H1 (cell line): ENCODE measurements around the gene LRRIQ3. TPM values are rescaled to one million over a fixed set of nuclear protein-coding genes. Genes with fewer than 3 reads are reported as not detected.

Experiments
- CTCF ChIA-PET: fragments of 300-600 bp; sonication (Branson Sonifier 250); formaldehyde crosslinking; loops from one replicate; lab custom pipeline; 2021; ENCODE audit not compliant: partially characterized antibody; lab: Charles Lee
- POLR2A ChIA-PET: fragments of 300-600 bp; sonication (Branson Sonifier 250); formaldehyde crosslinking; loops from one replicate; lab custom pipeline; 2021; ENCODE audit warnings: inconsistent platforms; ENCODE audit not compliant: partially characterized antibody; lab: Charles Lee
- DNase-seq, 2 experiments: peaks; one replicate each; pipeline versions ENCODE4 v3.0.0 to v3.0.0-alpha.2; 2010 to 2022; ENCODE audit warnings: low spot score in 2 of 2, low read depth in 1 of 2, mixed read lengths in 1 of 2
- FAIRE-seq: peaks from 2 replicates; lab custom pipeline; 2011; peaks lifted over from hg19 to GRCh38; lab: Jason Lieb, UNC
- H2AFZ ChIP-seq: 2 replicates; pipeline ENCODE4 v1.8.1; 2012; ENCODE audit warnings: low read length, inconsistent platforms
- H2AK5ac ChIP-seq: 2 replicates; pipeline ENCODE4 v1.6.1; 2013; ENCODE audit warnings: low read depth, low read length
- H2BK120ac ChIP-seq: replicated peaks from 2 replicates; pipeline ENCODE3; 2013; ENCODE audit warnings: low read depth, low read length, inconsistent platforms
- H2BK12ac ChIP-seq: 2 replicates; pipeline ENCODE4 v1.6.1; 2013; ENCODE audit warnings: low read depth, low read length
- H2BK15ac ChIP-seq: 2 replicates; pipeline ENCODE4 v1.6.1; 2013; ENCODE audit warnings: low read length
- H2BK20ac ChIP-seq: 2 replicates; pipeline ENCODE4 v1.6.1; 2013; ENCODE audit warnings: low read length
- H2BK5ac ChIP-seq: 2 replicates; pipeline ENCODE4 v1.6.1; 2013; ENCODE audit warnings: low read depth, low read length
- H3K14ac ChIP-seq: 2 replicates; pipeline ENCODE4 v1.6.1; 2013; ENCODE audit warnings: inconsistent platforms; ENCODE audit not compliant: insufficient read length
- H3K18ac ChIP-seq: 2 replicates; pipeline ENCODE4 v1.6.1; 2013; ENCODE audit warnings: low read length; ENCODE audit errors: extremely low read depth
- H3K23ac ChIP-seq: 2 replicates; pipeline ENCODE4 v1.6.1; 2013; ENCODE audit warnings: inconsistent platforms; ENCODE audit not compliant: insufficient read length
- H3K23me2 ChIP-seq: 2 replicates; pipeline ENCODE4 v1.6.1; 2013; ENCODE audit warnings: low read depth, low read length
- H3K27ac ChIP-seq: 2 replicates; pipeline ENCODE4 v1.6.1; 2011; ENCODE audit warnings: low read depth, low read length, inconsistent platforms
- H3K27me3 ChIP-seq, 4 experiments: replicated peaks in 1 of 4; 1 replicate in 1 of 4; 2 replicates in 3 of 4; pipeline versions ENCODE4 v1.6.1 to v1.8.1; 2011 to 2013; ENCODE audit warnings: low read length in 3 of 4, mild to moderate bottlenecking in 3 of 4, inconsistent platforms in 2 of 4, mixed read lengths in 2 of 4, moderate library complexity in 1 of 4; ENCODE audit not compliant: control insufficient read depth in 3 of 4, insufficient read depth in 3 of 4; ENCODE audit errors: extremely low read depth in 1 of 4
- H3K36me3 ChIP-seq, 4 experiments: 2 replicates each; pipeline versions ENCODE4 v1.6.1 to v1.8.1; 2011 to 2013; ENCODE audit warnings: mild to moderate bottlenecking in 4 of 4, low read length in 3 of 4, moderate library complexity in 2 of 4, control low read depth in 1 of 4, inconsistent platforms in 1 of 4; ENCODE audit not compliant: insufficient read depth in 4 of 4, control insufficient read depth in 2 of 4
- H3K4ac ChIP-seq: replicated peaks from 2 replicates; pipeline ENCODE3; 2013; ENCODE audit warnings: low read length, low read depth, mixed read lengths, inconsistent platforms; ENCODE audit not compliant: insufficient read length
- H3K4me1 ChIP-seq, 4 experiments: replicated peaks in 1 of 4; 1 replicate in 1 of 4; 2 replicates in 3 of 4; pipeline versions ENCODE4 v1.6.1 to v1.8.1; 2011 to 2013; ENCODE audit warnings: low read length in 3 of 4, inconsistent platforms in 2 of 4, mixed read lengths in 1 of 4; ENCODE audit not compliant: insufficient read depth in 4 of 4, control insufficient read depth in 3 of 4
- H3K4me2 ChIP-seq, 2 experiments: 2 replicates each; pipeline versions ENCODE4 v1.6.1 to v1.8.1; 2011 to 2013; ENCODE audit warnings: low read depth in 2 of 2, low read length in 2 of 2, control low read depth in 1 of 2, inconsistent platforms in 1 of 2, mild to moderate bottlenecking in 1 of 2; ENCODE audit not compliant: insufficient read depth in 1 of 2
- H3K4me3 ChIP-seq, 4 experiments: fragments of 200-600, 300-600 bp in 1 of 4; sonication (generic), shearing (Covaris generic), sonication (Bioruptor Twin) in 1 of 4; 2 replicates each; pipeline versions ENCODE4 v1.5.1 to v1.8.1; 2011 to 2016; ENCODE audit warnings: low read length in 4 of 4, low read depth in 3 of 4, control low read depth in 2 of 4, inconsistent platforms in 2 of 4, mild to moderate bottlenecking in 2 of 4, mixed read lengths in 1 of 4, moderate library complexity in 1 of 4; ENCODE audit not compliant: insufficient read depth in 2 of 4; ENCODE audit errors: extremely low read depth in 1 of 4
- H3K56ac ChIP-seq: replicated peaks from 2 replicates; pipeline ENCODE3; 2013; ENCODE audit warnings: low read depth, mild to moderate bottlenecking, mixed read lengths, low read length, inconsistent platforms; ENCODE audit not compliant: insufficient read length
- H3K79me1 ChIP-seq: 2 replicates; pipeline ENCODE4 v1.6.1; 2013; ENCODE audit warnings: low read depth, low read length, control low read depth
- H3K79me2 ChIP-seq, 2 experiments: 2 replicates each; pipeline versions ENCODE4 v1.6.1 to v1.8.1; 2012 to 2013; ENCODE audit warnings: low read length in 2 of 2, mild to moderate bottlenecking in 2 of 2, inconsistent platforms in 1 of 2; ENCODE audit not compliant: insufficient read depth in 2 of 2, control insufficient read depth in 1 of 2
- H3K9ac ChIP-seq, 4 experiments: replicated peaks in 1 of 4; 1 replicate in 1 of 4; 2 replicates in 3 of 4; pipeline versions ENCODE4 v1.6.1 to v1.8.1; 2011 to 2013; ENCODE audit warnings: low read depth in 3 of 4, low read length in 3 of 4, control low read depth in 2 of 4, mild to moderate bottlenecking in 2 of 4, moderate library complexity in 2 of 4, inconsistent platforms in 1 of 4; ENCODE audit errors: extremely low read depth in 1 of 4
- H3K9me3 ChIP-seq, 2 experiments: 2 replicates each; pipeline versions ENCODE4 v1.6.1 to v1.8.1; 2012 to 2013; ENCODE audit warnings: mild to moderate bottlenecking in 2 of 2, moderate library complexity in 2 of 2, control low read depth in 1 of 2, inconsistent platforms in 1 of 2, low read depth in 1 of 2, low read length in 1 of 2, mixed read lengths in 1 of 2; ENCODE audit not compliant: insufficient read depth in 2 of 2
- H4K20me1 ChIP-seq, 2 experiments: replicated peaks in 1 of 2; 2 replicates each; pipeline versions ENCODE3 to v1.8.1; 2011 to 2013; ENCODE audit warnings: inconsistent platforms in 2 of 2, low read length in 2 of 2, mild to moderate bottlenecking in 1 of 2; ENCODE audit not compliant: insufficient read depth in 2 of 2, control insufficient read depth in 1 of 2
- H4K5ac ChIP-seq: 2 replicates; pipeline ENCODE4 v1.6.1; 2013; ENCODE audit warnings: low read length, low read depth, mixed read lengths, inconsistent platforms; ENCODE audit not compliant: insufficient read length
- H4K8ac ChIP-seq: 2 replicates; pipeline ENCODE4 v1.8.0; 2013; ENCODE audit warnings: mild to moderate bottlenecking, moderate library complexity, low read length, inconsistent platforms; ENCODE audit not compliant: insufficient read depth; ENCODE audit errors: extremely low read depth
- H4K91ac ChIP-seq: replicated peaks from 2 replicates; pipeline ENCODE3; 2013; ENCODE audit warnings: low read length, mixed read lengths, inconsistent platforms; ENCODE audit not compliant: insufficient read length
- BCL11A ChIP-seq, 2 experiments: IDR thresholded peaks; one replicate each; pipeline ENCODE4 v1.6.1; 2011; ENCODE audit warnings: low read depth in 2 of 2, low read length in 2 of 2, mild to moderate bottlenecking in 2 of 2
- KDM1A ChIP-seq: fragments of 200-600, 300-600 bp; sonication (generic); IDR thresholded peaks from 2 replicates; pipeline ENCODE4 v1.7.1; 2016; ENCODE audit warnings: mild to moderate bottlenecking, low read length, borderline replicate concordance
- SIX5 ChIP-seq: IDR thresholded peaks from 2 replicates; pipeline ENCODE4 v1.6.1; 2011; ENCODE audit warnings: mild to moderate bottlenecking, low read depth, low read length
- SUZ12 ChIP-seq: fragments of 200-600 bp; sonication (generic); IDR thresholded peaks from 2 replicates; pipeline ENCODE4 v1.6.1; 2012; ENCODE audit warnings: mild to moderate bottlenecking, inconsistent platforms, low read length, moderate library complexity, mixed read lengths
- polyA plus RNA-seq, 7 experiments: library from polyadenylated mRNA; depleted of rRNA in 3 of 7; stranded (reverse) in 5 of 7; unstranded in 2 of 7; fragments of >200 nt in 5 of 7; fragments of 200-250 nt in 2 of 7; gene quantifications; 1 replicate in 5 of 7; 2 replicates in 1 of 7; 4 replicates in 1 of 7; pipeline versions ENCODE4 v1.2.1 to v1.2.3, GENCODE V29; 2011 to 2013; ENCODE audit warnings: missing spikeins in 2 of 7, mixed read lengths in 2 of 7
- total RNA-seq: library from RNA; stranded (reverse); fragmentation: NEBNext Ultra II Directional; extraction: Animal tissue kit (Norgen Biotek cat#: 25700); gene quantifications from 2 replicates; pipeline ENCODE4 v1.2.1, GENCODE V29; 2021

LRRIQ3 gene
- total and polyA plus RNA-seq, 2 of the 8 experiments (the other 6 are each of a cell fraction or from before 2014, with no cell fraction given): 0.08 to 0.19 TPM

DNA sequence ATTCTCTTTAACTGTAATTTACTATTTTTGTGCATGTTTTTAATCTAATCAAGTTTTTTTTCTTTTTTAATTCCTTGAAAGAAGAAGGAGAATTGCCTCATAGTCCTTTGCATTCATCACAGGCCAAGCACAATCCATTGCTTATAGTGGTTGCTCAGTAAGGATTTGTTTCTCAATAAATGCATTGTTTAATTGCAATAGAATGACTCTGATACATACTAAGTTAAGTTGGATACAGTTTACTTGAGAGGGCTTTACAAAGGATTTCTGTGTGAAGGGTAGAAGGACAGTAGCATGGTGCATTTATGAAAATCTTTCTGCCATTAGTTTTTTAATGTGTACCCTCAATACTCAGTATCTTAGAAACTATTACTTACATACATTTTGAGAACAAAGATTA, 186.2 kb downstream of the LRRIQ3 start:
- Histone ChIP-seq H4K5ac (no peak overlapping the region), H3K9me3 (no peaks in the 10 kb centered on the region), H3K79me2 (no peaks in the 10 kb centered on the region), H2BK20ac (no peak overlapping the region), H2BK120ac (no peak overlapping the region), H3K9ac (no peak overlapping the region), H3K4me3 (no peak overlapping the region), H3K56ac (no peak overlapping the region), H3K18ac (no peak overlapping the region), H4K20me1 (no peaks in the 10 kb centered on the region), H2BK12ac (no peak overlapping the region), H2AFZ (no peak overlapping the region), H3K23ac (no peak overlapping the region), H3K23me2 (no peaks in the 10 kb centered on the region), H3K4me1 (no peaks in the 10 kb centered on the region), H2BK15ac (no peak overlapping the region), H3K27me3 (no peaks in the 10 kb centered on the region), H3K79me1 (no peaks in the 10 kb centered on the region), H4K8ac (no peak overlapping the region), H3K4ac (no peak overlapping the region), H2BK5ac (no peak overlapping the region), H3K36me3 (no peaks in the 10 kb centered on the region), H3K4me2 (no peak overlapping the region), H4K91ac (no peak overlapping the region), H3K14ac (no peak overlapping the region), H2AK5ac (no peak overlapping the region), H3K27ac (no peak overlapping the region)
- POLR2A ChIA-PET: no interaction called here
- FAIRE-seq (no peak), DNase-seq (no peak)
- CTCF ChIA-PET: no interaction called here
- TF ChIP-seq SIX5 (no peak), KDM1A (no peak), BCL11A (IDR thresholded peaks at IDR 0.05; ENCODE audit: low read depth in 2 of 2, low read length in 2 of 2) (no peak), SUZ12 (no peak)
